Liver (tissue), 9 donors: ENCODE data around the gene CROCC2. TPM values are rescaled to one million over a fixed set of nuclear protein-coding genes. Genes with fewer than 3 reads are reported as not detected.

Experiments
- DNase-seq: peaks from one replicate; pipeline ENCODE4 v3.0.0-alpha.2; 2017; ENCODE audit warnings: low spot score
- H3K27ac ChIP-seq, 2 donors: one replicate each; pipeline ENCODE4 v1.7.0; 2013; ENCODE audit warnings: inconsistent platforms in 2 of 2, low read length in 2 of 2, control low read depth in 1 of 2, low read depth in 1 of 2, mild to moderate bottlenecking in 1 of 2
- H3K27me3 ChIP-seq, 4 donors: one replicate each; pipeline versions ENCODE4 v1.6.1 to v1.7.0; 2013; ENCODE audit warnings: low read length in 3 of 4, inconsistent platforms in 1 of 4, mild to moderate bottlenecking in 1 of 4, moderate library complexity in 1 of 4; ENCODE audit not compliant: control insufficient read depth in 4 of 4, insufficient read depth in 4 of 4
- H3K36me3 ChIP-seq, 4 donors: one replicate each; pipeline versions ENCODE4 v1.6.1 to v1.7.0; 2013; ENCODE audit warnings: low read length in 3 of 4, mild to moderate bottlenecking in 3 of 4, low read depth in 1 of 4, moderate library complexity in 1 of 4; ENCODE audit not compliant: control insufficient read depth in 4 of 4, insufficient read depth in 3 of 4
- H3K4me1 ChIP-seq, 4 donors: one replicate each; pipeline versions ENCODE4 v1.6.1 to v1.7.0; 2013; ENCODE audit warnings: low read length in 3 of 4, mild to moderate bottlenecking in 3 of 4, moderate library complexity in 1 of 4; ENCODE audit not compliant: control insufficient read depth in 4 of 4, insufficient read depth in 4 of 4
- H3K4me3 ChIP-seq, 3 donors: one replicate each; pipeline versions ENCODE4 v1.6.1 to v1.7.0; 2013; ENCODE audit warnings: low read length in 3 of 3, control low read depth in 1 of 3, low read depth in 1 of 3, mild to moderate bottlenecking in 1 of 3
- H3K9ac ChIP-seq, 2 donors: one replicate each; pipeline ENCODE4 v1.7.0; 2013; ENCODE audit warnings: low read length in 2 of 2, mild to moderate bottlenecking in 2 of 2, moderate library complexity in 2 of 2, control low read depth in 1 of 2, low read depth in 1 of 2
- H3K9me3 ChIP-seq, 4 donors: one replicate each; pipeline versions ENCODE4 v1.6.1 to v1.7.0; 2013; ENCODE audit warnings: low read length in 3 of 4; ENCODE audit not compliant: control insufficient read depth in 4 of 4
- EGR1 ChIP-seq, 2 donors: IDR thresholded peaks; 2 replicates each; pipeline ENCODE4 v1.6.1; 2016 to 2018; ENCODE audit warnings: antibody characterized with exemption in 2 of 2, low read depth in 2 of 2
- FOXA1 ChIP-seq: IDR thresholded peaks from 2 replicates; pipeline ENCODE4 v1.6.1; 2016; ENCODE audit warnings: antibody characterized with exemption
- FOXA2 ChIP-seq: IDR thresholded peaks from 2 replicates; pipeline ENCODE4 v1.6.1; 2016; ENCODE audit warnings: antibody characterized with exemption
- GABPA ChIP-seq, 2 donors: IDR thresholded peaks in 1 of 2; conservative IDR thresholded peaks in 1 of 2; 2 replicates each; pipeline ENCODE4 v1.6.1; 2016; ENCODE audit warnings: antibody characterized with exemption in 2 of 2, mild to moderate bottlenecking in 1 of 2, moderate library complexity in 1 of 2
- HNF4A ChIP-seq, 2 donors: conservative IDR thresholded peaks; 2 replicates each; pipeline ENCODE4 v1.6.1; 2016; ENCODE audit warnings: antibody characterized with exemption in 2 of 2, mild to moderate bottlenecking in 2 of 2
- HNF4G ChIP-seq: IDR thresholded peaks from 2 replicates; pipeline ENCODE4 v1.6.1; 2016; ENCODE audit warnings: antibody characterized with exemption
- JUND ChIP-seq, 2 donors: IDR thresholded peaks; 2 replicates each; pipeline ENCODE4 v1.6.1; 2016; ENCODE audit warnings: antibody characterized with exemption in 2 of 2
- MAX ChIP-seq: IDR thresholded peaks from 2 replicates; pipeline ENCODE4 v1.6.1; 2016; ENCODE audit warnings: antibody characterized with exemption
- NR2F2 ChIP-seq: IDR thresholded peaks from 2 replicates; pipeline ENCODE4 v1.6.1; 2016; ENCODE audit warnings: antibody characterized with exemption
- RAD21 ChIP-seq, 2 donors: IDR thresholded peaks; 2 replicates each; pipeline ENCODE4 v1.6.1; 2016; ENCODE audit warnings: antibody characterized with exemption in 2 of 2, mild to moderate bottlenecking in 2 of 2
- REST ChIP-seq: IDR thresholded peaks from 2 replicates; pipeline ENCODE4 v1.6.1; 2016; ENCODE audit warnings: antibody characterized with exemption, mild to moderate bottlenecking
- RXRA ChIP-seq, 2 donors: IDR thresholded peaks; 2 replicates each; pipeline ENCODE4 v1.6.1; 2017 to 2018; ENCODE audit warnings: antibody characterized with exemption in 2 of 2, mild to moderate bottlenecking in 1 of 2
- SP1 ChIP-seq: IDR thresholded peaks from 2 replicates; pipeline ENCODE4 v1.6.1; 2018; ENCODE audit warnings: antibody characterized with exemption, mild to moderate bottlenecking
- TAF1 ChIP-seq: conservative IDR thresholded peaks from 2 replicates; pipeline ENCODE4 v1.6.1; 2016; ENCODE audit warnings: antibody characterized with exemption, mild to moderate bottlenecking
- YY1 ChIP-seq: IDR thresholded peaks from 2 replicates; pipeline ENCODE4 v1.6.1; 2016; ENCODE audit warnings: antibody characterized with exemption, mild to moderate bottlenecking
- ZBTB33 ChIP-seq: IDR thresholded peaks from 2 replicates; pipeline ENCODE4 v1.6.1; 2016; ENCODE audit warnings: antibody characterized with exemption
- WGBS: extraction: QIAGEN DNeasy Blood & Tissue Kit; methylation state at CpG from one replicate; pipeline ENCODE4 v1.1.7; 2013; 5-methylcytosine and 5-hydroxymethylcytosine counted together
- polyA plus RNA-seq, 2 donors: library from polyadenylated mRNA; stranded (reverse) in 1 of 2; unstranded in 1 of 2; fragments of 200-250 nt in 1 of 2; fragments of >200 nt in 1 of 2; fragmentation: Nextera tagmentation in 1 of 2; extraction: Ambion mirVana in 1 of 2; gene quantifications; one replicate each; pipeline versions ENCODE4 v1.2.1 to v1.2.3, GENCODE V29; 2013 to 2015
- total RNA-seq, 2 donors: library from RNA; depleted of rRNA; stranded (reverse); fragments of >200 nt; gene quantifications; one replicate each; pipeline ENCODE4 v1.2.3, GENCODE V29; 2014
- TF ChIP-seq, protein P1 (sequence below): IDR thresholded peaks from 2 replicates; pipeline ENCODE4 v1.6.1; 2016; ENCODE audit warnings: antibody characterized with exemption
- TF ChIP-seq, protein P2 (sequence below): fragments of 150-350 bp; IDR thresholded peaks from 2 replicates; pipeline ENCODE4 v1.5.1; 2017; ENCODE audit warnings: improper control_type of control experiment, low read depth, low read length; ENCODE audit not compliant: missing input control
- donor health status: healthy.
- donor health status: healthy.
- donor health status: healthy.
- donor health status: healthy.
- donor health status: healthy.

The CROCC2 gene
- total and polyA plus RNA-seq, 4 donors = under 0.01 to 0.13 (median 0.05) TPM

DNA sequence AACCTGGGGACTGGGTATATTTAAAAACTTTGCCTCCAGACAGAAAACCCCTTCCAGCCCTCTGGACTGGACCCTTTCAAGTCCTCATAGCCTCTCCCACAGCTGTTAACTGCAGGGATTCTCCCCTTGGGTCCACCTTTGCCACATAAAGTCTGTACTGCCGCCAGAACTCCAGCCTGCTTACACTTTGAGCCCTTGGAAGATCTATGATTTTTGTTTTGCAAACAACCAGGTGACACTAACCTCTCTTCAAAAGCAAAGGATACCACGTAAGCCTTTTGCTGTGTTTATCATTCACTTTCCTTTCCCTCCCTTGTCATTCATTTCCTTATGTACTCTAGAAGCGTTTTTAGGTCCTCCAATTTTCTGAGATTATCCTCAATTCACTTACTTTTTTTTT is 41.7 kb upstream of the CROCC2 start:
- no peaks in the 10 kb centered on the region for H3K9me3 ChIP-seq
- peak overlapping the region; percentile 68 to 78 for H3K27ac ChIP-seq
- H3K27me3 ChIP-seq = no peaks in the 10 kb centered on the region
- H3K4me3 ChIP-seq = no peak overlapping the region
- no peaks in the 10 kb centered on the region for H3K36me3 ChIP-seq
- DNase-seq = no peak
- 29% methylated on average over 3 of the region's 3 CpGs for WGBS
- peak; percentile 68 for TF ChIP-seq ZBTB33
- no peak for TF ChIP-seq GABPA (IDR thresholded peaks at IDR 0.05 in 1 of 2, conservative IDR thresholded peaks at IDR 0.05 in 1 of 2)
- TF ChIP-seq YY1 = no peak
- TF ChIP-seq TAF1 = peak; percentile 52
- peak; percentile 86 to 91 for TF ChIP-seq HNF4A (conservative IDR thresholded peaks at IDR 0.05)
- TF ChIP-seq RAD21 (IDR thresholded peaks at IDR 0.05) = peak; percentile 28 to 36
- TF ChIP-seq, protein P1, sequence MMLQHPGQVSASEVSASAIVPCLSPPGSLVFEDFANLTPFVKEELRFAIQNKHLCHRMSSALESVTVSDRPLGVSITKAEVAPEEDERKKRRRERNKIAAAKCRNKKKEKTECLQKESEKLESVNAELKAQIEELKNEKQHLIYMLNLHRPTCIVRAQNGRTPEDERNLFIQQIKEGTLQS = no peak
- TF ChIP-seq HNF4G = peak; percentile 69
- TF ChIP-seq SP1 = peak; percentile 89
- TF ChIP-seq JUND (IDR thresholded peaks at IDR 0.05) = peak in 1 of 2 donors; percentile 53
- peak; percentile 60 for TF ChIP-seq FOXA1
- peak; percentile 76 to 96 for TF ChIP-seq RXRA (IDR thresholded peaks at IDR 0.05)
- TF ChIP-seq EGR1 (IDR thresholded peaks at IDR 0.05; ENCODE audit: low read depth in 2 of 2) = no peak
- TF ChIP-seq, protein P2, sequence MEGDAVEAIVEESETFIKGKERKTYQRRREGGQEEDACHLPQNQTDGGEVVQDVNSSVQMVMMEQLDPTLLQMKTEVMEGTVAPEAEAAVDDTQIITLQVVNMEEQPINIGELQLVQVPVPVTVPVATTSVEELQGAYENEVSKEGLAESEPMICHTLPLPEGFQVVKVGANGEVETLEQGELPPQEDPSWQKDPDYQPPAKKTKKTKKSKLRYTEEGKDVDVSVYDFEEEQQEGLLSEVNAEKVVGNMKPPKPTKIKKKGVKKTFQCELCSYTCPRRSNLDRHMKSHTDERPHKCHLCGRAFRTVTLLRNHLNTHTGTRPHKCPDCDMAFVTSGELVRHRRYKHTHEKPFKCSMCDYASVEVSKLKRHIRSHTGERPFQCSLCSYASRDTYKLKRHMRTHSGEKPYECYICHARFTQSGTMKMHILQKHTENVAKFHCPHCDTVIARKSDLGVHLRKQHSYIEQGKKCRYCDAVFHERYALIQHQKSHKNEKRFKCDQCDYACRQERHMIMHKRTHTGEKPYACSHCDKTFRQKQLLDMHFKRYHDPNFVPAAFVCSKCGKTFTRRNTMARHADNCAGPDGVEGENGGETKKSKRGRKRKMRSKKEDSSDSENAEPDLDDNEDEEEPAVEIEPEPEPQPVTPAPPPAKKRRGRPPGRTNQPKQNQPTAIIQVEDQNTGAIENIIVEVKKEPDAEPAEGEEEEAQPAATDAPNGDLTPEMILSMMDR = no peak
- peak; percentile 83 for TF ChIP-seq MAX
- TF ChIP-seq REST = peak; percentile 54
- TF ChIP-seq NR2F2 = no peak
- peak; percentile 47 for TF ChIP-seq FOXA2
- H3K4me1 ChIP-seq = peaks cover 11 to 73% (median 44%) of the 10 kb centered on the region in 4 donors
- H3K9ac ChIP-seq = peak overlapping the region in 1 of 2 donors; percentile 66
